Kidney (tissue), 14 donors: ENCODE measurements around the gene USP19. TPM values are rescaled to one million over a fixed set of nuclear protein-coding genes. Genes with fewer than 3 reads are reported as not detected.

Source experiments
- DNase-seq, 5 donors: peaks; one replicate each; pipeline ENCODE4 v3.0.0-alpha.2; 2013 to 2020
- FAIRE-seq: peaks from 2 replicates; lab custom pipeline; 2012; peaks lifted over from hg19 to GRCh38; lab: Jason Lieb, UNC
- H3K27ac ChIP-seq, 2 donors: one replicate each; pipeline ENCODE4 v1.7.0; 2013; ENCODE audit warnings: low read depth in 2 of 2, low read length in 2 of 2, inconsistent platforms in 1 of 2
- H3K27me3 ChIP-seq: one replicate; pipeline ENCODE4 v1.7.1; 2013; ENCODE audit warnings: low read length, inconsistent platforms; ENCODE audit not compliant: control insufficient read depth, insufficient read depth
- H3K36me3 ChIP-seq, 3 donors: one replicate each; pipeline versions ENCODE4 v1.7.0 to v1.7.1; 2013; ENCODE audit warnings: low read length in 3 of 3, control low read depth in 1 of 3, inconsistent platforms in 1 of 3; ENCODE audit not compliant: insufficient read depth in 3 of 3, control insufficient read depth in 2 of 3
- H3K4me1 ChIP-seq, 3 donors: one replicate each; pipeline versions ENCODE4 v1.7.0 to v1.7.1; 2013; ENCODE audit warnings: low read length in 3 of 3, inconsistent platforms in 1 of 3, low read depth in 1 of 3; ENCODE audit not compliant: control insufficient read depth in 2 of 3, insufficient read depth in 2 of 3
- H3K4me3 ChIP-seq, 3 donors: one replicate each; pipeline versions ENCODE4 v1.7.0 to v1.8.1; 2013; ENCODE audit warnings: low read length in 3 of 3, control low read depth in 1 of 3, inconsistent platforms in 1 of 3
- H3K9ac ChIP-seq, 3 donors: one replicate each; pipeline versions ENCODE4 v1.7.0 to v1.7.1; 2013; ENCODE audit warnings: low read length in 3 of 3, control low read depth in 1 of 3, inconsistent platforms in 1 of 3
- H3K9me3 ChIP-seq, 3 donors: one replicate each; pipeline versions ENCODE4 v1.7.0 to v1.7.1; 2013; ENCODE audit warnings: low read length in 3 of 3, control low read depth in 1 of 3, inconsistent platforms in 1 of 3; ENCODE audit not compliant: control insufficient read depth in 2 of 3, insufficient read depth in 1 of 3
- intact Hi-C: fragments of 100-400 bp; cut with DNase I; formaldehyde crosslinking; loops from one replicate; pipeline ENCODE4 v1.11.1; 2022
- polyA plus RNA-seq: library from polyadenylated mRNA; stranded (reverse); fragments of 350-450 nt; fragmentation: Illumina TruSeq; extraction: RNeasy Lipid Tissue Mini Kit (QIAGEN cat#74804); gene quantifications from one replicate; pipeline ENCODE4 v1.2.3, GENCODE V29; 2014; ENCODE audit warnings: low read depth, low replicate concordance; ENCODE audit not compliant: insufficient read depth
- total RNA-seq: library from RNA; stranded (reverse); fragmentation: NEBNext Ultra II Directional; extraction: Animal tissue kit (Norgen Biotek cat#: 25700); gene quantifications from one replicate; pipeline ENCODE4 v1.2.1, GENCODE V29; 2021
- TF ChIP-seq, protein P1 (sequence below): IDR thresholded peaks from 3 replicates; pipeline ENCODE4 v1.5.1; 2012; ENCODE audit warnings: mild to moderate bottlenecking, moderate library complexity, borderline replicate concordance; ENCODE audit not compliant: insufficient read depth; ENCODE audit errors: extremely low read depth
- donor health status: control.
- donor health status: control.
- donor health status: control.
- donor health status: control.
- donor health status: control.
- donor health status: DM: yes; HTN: yes; CAD: no.
- donor health status: Normal renal cell carcinoma (clear cell type).

USP19 gene
- total and polyA plus RNA-seq, 2 donors from 2014 or later = 29.3 to 67.2 TPM

DNA sequence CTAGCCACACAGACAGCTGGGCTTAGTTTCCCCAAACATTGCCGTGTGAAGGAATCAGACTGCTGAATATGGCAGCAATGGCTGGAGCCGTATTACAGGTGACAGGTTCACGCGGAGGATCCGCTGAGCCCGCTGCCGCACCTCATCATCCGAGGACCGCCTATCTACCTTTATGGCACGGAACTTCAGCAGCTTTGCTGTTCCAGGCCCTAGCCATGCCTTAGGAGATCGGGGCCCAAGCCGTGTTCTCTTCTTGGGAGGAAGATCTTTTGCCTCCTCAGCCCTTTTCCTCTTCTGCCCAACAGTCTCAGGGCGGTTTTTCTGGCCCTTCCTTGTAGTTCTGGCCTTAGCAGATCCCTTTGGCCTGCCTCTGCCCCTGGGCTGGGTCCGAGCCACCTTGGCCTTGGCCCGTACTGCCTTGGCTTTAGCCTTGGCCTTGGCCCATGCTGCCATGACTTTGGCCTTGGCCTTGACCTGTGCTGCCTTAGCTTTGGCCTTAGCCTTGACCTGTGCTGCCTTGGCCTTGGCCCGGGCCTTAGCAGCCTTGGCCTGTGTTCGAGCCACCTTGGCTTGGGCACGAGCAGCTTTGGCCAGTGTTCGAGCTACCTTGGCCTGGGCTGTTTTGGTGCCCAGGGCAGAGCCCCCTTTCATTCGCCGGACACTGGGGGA, 42.3 kb upstream of the USP19 start:
- TF ChIP-seq, protein P1, sequence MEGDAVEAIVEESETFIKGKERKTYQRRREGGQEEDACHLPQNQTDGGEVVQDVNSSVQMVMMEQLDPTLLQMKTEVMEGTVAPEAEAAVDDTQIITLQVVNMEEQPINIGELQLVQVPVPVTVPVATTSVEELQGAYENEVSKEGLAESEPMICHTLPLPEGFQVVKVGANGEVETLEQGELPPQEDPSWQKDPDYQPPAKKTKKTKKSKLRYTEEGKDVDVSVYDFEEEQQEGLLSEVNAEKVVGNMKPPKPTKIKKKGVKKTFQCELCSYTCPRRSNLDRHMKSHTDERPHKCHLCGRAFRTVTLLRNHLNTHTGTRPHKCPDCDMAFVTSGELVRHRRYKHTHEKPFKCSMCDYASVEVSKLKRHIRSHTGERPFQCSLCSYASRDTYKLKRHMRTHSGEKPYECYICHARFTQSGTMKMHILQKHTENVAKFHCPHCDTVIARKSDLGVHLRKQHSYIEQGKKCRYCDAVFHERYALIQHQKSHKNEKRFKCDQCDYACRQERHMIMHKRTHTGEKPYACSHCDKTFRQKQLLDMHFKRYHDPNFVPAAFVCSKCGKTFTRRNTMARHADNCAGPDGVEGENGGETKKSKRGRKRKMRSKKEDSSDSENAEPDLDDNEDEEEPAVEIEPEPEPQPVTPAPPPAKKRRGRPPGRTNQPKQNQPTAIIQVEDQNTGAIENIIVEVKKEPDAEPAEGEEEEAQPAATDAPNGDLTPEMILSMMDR = no peak
- no peak for FAIRE-seq
- Histone ChIP-seq H3K9ac (no peak overlapping the region), H3K27me3 (no peaks in the 10 kb centered on the region), H3K36me3 (peaks cover 0 to 8% (median 7%) of the 10 kb centered on the region in 3 donors), H3K4me1 (peaks cover 0 to 21% (median 15%) of the 10 kb centered on the region in 3 donors), H3K27ac (no peak overlapping the region), H3K4me3 (no peak overlapping the region), H3K9me3 (no peaks in the 10 kb centered on the region)
- intact Hi-C loops = no loop called here
- no peak for DNase-seq

DNA sequence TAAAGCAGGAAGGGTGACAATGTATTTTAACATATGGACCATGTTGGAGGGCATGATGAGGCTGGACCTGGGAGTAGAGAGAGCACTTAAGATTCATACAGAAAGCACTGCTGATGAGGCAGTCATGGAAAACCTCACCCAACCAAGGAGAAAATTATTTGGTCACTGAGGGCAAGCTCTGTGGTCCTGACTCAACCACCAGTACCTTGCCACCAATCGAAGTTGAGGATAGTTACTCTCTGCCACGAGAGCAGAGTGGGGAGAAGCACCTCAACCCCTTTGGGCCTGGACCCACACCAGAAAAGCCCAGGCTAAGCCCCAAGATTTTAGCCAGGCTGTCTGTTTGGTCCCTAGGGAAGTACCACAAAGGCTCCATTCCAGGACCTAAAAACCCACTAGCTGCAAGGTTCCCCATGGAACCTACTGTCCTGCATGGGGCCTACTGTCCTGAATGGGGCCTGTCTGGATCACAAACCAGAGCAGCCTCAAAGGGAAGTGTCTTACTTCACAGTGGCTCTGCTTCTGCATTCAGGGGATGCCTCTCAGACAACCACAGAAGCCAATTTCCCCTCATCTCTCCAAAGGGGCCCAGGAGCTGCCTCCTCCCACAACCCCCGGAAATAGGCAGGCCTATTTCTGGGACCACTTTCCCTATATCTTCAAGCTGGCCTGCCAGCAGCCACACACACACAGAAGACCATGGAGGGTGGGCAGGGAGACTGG, 41.3 kb upstream of the USP19 start:
- H3K27ac ChIP-seq = no peak overlapping the region
- peaks cover 0 to 8% (median 7%) of the 10 kb centered on the region in 3 donors for H3K36me3 ChIP-seq
- no peak for DNase-seq
- H3K4me3 ChIP-seq = no peak overlapping the region
- peaks cover 0 to 20% (median 12%) of the 10 kb centered on the region in 3 donors for H3K4me1 ChIP-seq
- intact Hi-C loops = no loop called here
- TF ChIP-seq, protein P1 = no peak
- H3K27me3 ChIP-seq = no peaks in the 10 kb centered on the region
- no peak overlapping the region for H3K9ac ChIP-seq
- no peaks in the 10 kb centered on the region for H3K9me3 ChIP-seq
- no peak for FAIRE-seq

DNA sequence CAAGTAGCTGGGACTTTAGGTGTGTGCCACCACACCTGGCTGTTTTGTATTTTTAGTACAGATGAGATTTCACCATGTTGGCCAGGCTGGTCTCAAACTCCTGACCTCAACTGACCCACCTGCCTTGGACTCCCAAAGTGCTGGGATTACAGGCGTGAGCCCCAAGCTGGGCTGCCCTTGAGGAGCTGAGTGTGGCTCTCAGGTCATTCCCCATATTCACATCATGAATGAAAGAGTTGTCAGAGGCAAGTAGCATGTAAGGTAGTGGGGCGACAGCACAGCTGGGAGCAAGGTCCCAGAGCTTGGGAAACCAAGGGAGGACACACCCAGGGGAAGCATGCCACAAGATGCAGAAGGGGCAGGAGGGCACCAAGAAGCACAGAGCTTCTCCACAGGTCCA, 40.6 kb upstream of the USP19 start:
- no peak overlapping the region for H3K4me3 ChIP-seq
- peaks cover 0 to 8% (median 7%) of the 10 kb centered on the region in 3 donors for H3K36me3 ChIP-seq
- H3K27me3 ChIP-seq = no peaks in the 10 kb centered on the region
- no peak overlapping the region for H3K27ac ChIP-seq
- DNase-seq = no peak
- no peak for FAIRE-seq
- H3K4me1 ChIP-seq = peaks cover 0 to 13% (median 6%) of the 10 kb centered on the region in 3 donors
- no peak overlapping the region for H3K9ac ChIP-seq
- H3K9me3 ChIP-seq = no peaks in the 10 kb centered on the region
- TF ChIP-seq, protein P1 = no peak
- intact Hi-C loops = no loop called here
